ENCODE results near the gene STXBP6.

- TF ChIP-seq GLIS2 (tag by site-specific recombination; IDR thresholded peaks at IDR 0.05) (no peak), AEBP2 (tag by site-specific recombination; IDR thresholded peaks at IDR 0.05; ENCODE audit: borderline replicate concordance) (no peak), MZF1 (tag by site-specific recombination; IDR thresholded peaks at IDR 0.05; ENCODE audit: borderline replicate concordance) (no peak), ZNF274 (IDR thresholded peaks at IDR 0.05; ENCODE audit: low read length) (no peak), ZNF274 (tag by site-specific recombination; IDR thresholded peaks at IDR 0.05; ENCODE audit: borderline replicate concordance) (no peak), ELK4 (IDR thresholded peaks at IDR 0.05; ENCODE audit: borderline replicate concordance, low read depth, low read length) (no peak), ZNF16 (tag by site-specific recombination; IDR thresholded peaks at IDR 0.05; ENCODE audit: low read depth) (no peak), ZFP3 (tag by site-specific recombination; IDR thresholded peaks at IDR 0.05; ENCODE audit: low read depth) (no peak), ZFP37 (tag by site-specific recombination; IDR thresholded peaks at IDR 0.05) (no peak), ZBTB1 (tag by site-specific recombination; IDR thresholded peaks at IDR 0.05) (no peak)
- TF ChIP-seq, protein P1, sequence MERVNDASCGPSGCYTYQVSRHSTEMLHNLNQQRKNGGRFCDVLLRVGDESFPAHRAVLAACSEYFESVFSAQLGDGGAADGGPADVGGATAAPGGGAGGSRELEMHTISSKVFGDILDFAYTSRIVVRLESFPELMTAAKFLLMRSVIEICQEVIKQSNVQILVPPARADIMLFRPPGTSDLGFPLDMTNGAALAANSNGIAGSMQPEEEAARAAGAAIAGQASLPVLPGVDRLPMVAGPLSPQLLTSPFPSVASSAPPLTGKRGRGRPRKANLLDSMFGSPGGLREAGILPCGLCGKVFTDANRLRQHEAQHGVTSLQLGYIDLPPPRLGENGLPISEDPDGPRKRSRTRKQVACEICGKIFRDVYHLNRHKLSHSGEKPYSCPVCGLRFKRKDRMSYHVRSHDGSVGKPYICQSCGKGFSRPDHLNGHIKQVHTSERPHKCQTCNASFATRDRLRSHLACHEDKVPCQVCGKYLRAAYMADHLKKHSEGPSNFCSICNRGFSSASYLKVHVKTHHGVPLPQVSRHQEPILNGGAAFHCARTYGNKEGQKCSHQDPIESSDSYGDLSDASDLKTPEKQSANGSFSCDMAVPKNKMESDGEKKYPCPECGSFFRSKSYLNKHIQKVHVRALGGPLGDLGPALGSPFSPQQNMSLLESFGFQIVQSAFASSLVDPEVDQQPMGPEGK (tag by site-specific recombination; IDR thresholded peaks at IDR 0.05) = no peak
- TF ChIP-seq, protein P2, sequence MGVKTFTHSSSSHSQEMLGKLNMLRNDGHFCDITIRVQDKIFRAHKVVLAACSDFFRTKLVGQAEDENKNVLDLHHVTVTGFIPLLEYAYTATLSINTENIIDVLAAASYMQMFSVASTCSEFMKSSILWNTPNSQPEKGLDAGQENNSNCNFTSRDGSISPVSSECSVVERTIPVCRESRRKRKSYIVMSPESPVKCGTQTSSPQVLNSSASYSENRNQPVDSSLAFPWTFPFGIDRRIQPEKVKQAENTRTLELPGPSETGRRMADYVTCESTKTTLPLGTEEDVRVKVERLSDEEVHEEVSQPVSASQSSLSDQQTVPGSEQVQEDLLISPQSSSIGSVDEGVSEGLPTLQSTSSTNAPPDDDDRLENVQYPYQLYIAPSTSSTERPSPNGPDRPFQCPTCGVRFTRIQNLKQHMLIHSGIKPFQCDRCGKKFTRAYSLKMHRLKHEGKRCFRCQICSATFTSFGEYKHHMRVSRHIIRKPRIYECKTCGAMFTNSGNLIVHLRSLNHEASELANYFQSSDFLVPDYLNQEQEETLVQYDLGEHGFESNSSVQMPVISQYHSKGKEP (tag by site-specific recombination; IDR thresholded peaks at IDR 0.05) = no peak
Measured at GRCh38 chr14:24895622-24896021, 154.3 kb downstream of the STXBP6 start.

All from HEK293 (cell line).